Esophagus muscularis mucosa (tissue), 4 donors: ENCODE results near the gene SMTNL1.

ENCODE experiments used
- EP300 ChIP-seq: sonication (generic); formaldehyde crosslinking; IDR thresholded peaks from one replicate; pipeline ENCODE4 v1.6.1; 2017; ENCODE audit warnings: antibody characterized with exemption
- POLR2AphosphoS5 ChIP-seq, 2 donors: sonication (generic); formaldehyde crosslinking; IDR thresholded peaks; one replicate each; pipeline ENCODE4 v1.6.1; 2017; ENCODE audit warnings: antibody characterized with exemption in 2 of 2
- TF ChIP-seq, protein P1 (sequence below), 3 experiments: fragments of 200-600 bp in 2 of 3; fragments of 450-650 bp in 1 of 3; sonication (generic) in 2 of 3; IDR thresholded peaks; one replicate each; pipeline ENCODE4 v1.5.1; 2017 to 2019; ENCODE audit warnings: antibody characterized with exemption in 3 of 3, mild to moderate bottlenecking in 2 of 3, moderate library complexity in 1 of 3

GRCh38 chr11:57542582-57542981, 5.2 kb downstream of the SMTNL1 start:
- TF ChIP-seq, protein P1, sequence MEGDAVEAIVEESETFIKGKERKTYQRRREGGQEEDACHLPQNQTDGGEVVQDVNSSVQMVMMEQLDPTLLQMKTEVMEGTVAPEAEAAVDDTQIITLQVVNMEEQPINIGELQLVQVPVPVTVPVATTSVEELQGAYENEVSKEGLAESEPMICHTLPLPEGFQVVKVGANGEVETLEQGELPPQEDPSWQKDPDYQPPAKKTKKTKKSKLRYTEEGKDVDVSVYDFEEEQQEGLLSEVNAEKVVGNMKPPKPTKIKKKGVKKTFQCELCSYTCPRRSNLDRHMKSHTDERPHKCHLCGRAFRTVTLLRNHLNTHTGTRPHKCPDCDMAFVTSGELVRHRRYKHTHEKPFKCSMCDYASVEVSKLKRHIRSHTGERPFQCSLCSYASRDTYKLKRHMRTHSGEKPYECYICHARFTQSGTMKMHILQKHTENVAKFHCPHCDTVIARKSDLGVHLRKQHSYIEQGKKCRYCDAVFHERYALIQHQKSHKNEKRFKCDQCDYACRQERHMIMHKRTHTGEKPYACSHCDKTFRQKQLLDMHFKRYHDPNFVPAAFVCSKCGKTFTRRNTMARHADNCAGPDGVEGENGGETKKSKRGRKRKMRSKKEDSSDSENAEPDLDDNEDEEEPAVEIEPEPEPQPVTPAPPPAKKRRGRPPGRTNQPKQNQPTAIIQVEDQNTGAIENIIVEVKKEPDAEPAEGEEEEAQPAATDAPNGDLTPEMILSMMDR (IDR thresholded peaks at IDR 0.05), result no peak
- no peak for TF ChIP-seq EP300
- no peak for TF ChIP-seq POLR2AphosphoS5 (IDR thresholded peaks at IDR 0.05)
